Measurements from ENCODE around the gene BCL2. TPM values are rescaled to one million over a fixed set of nuclear protein-coding genes. Genes with fewer than 3 reads are reported as not detected.
A peak's percentile ranks its signal among the peaks of the same experiment; 100 is the strongest.
"Not testable (repeated sequence)": the region's sequence is repeated elsewhere in the genome, so short reads cannot be mapped to it uniquely, and the experiment has no call there.

BCL2 gene
- total RNA-seq, 4 donors from 2014 or later: 14.3 to 34.8 (median 23.5) TPM

- H3K27ac ChIP-seq: peak overlapping the region; percentile 95 to 99 (median 98)
- TF ChIP-seq POLR2A (IDR thresholded peaks at IDR 0.05): peak; percentile 24
- TF ChIP-seq, protein P1, sequence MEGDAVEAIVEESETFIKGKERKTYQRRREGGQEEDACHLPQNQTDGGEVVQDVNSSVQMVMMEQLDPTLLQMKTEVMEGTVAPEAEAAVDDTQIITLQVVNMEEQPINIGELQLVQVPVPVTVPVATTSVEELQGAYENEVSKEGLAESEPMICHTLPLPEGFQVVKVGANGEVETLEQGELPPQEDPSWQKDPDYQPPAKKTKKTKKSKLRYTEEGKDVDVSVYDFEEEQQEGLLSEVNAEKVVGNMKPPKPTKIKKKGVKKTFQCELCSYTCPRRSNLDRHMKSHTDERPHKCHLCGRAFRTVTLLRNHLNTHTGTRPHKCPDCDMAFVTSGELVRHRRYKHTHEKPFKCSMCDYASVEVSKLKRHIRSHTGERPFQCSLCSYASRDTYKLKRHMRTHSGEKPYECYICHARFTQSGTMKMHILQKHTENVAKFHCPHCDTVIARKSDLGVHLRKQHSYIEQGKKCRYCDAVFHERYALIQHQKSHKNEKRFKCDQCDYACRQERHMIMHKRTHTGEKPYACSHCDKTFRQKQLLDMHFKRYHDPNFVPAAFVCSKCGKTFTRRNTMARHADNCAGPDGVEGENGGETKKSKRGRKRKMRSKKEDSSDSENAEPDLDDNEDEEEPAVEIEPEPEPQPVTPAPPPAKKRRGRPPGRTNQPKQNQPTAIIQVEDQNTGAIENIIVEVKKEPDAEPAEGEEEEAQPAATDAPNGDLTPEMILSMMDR (IDR thresholded peaks at IDR 0.05): no peak
- TF ChIP-seq POLR2AphosphoS5 (IDR thresholded peaks at IDR 0.05): peak; percentile 36 to 52 (median 41)
- TF ChIP-seq EP300 (IDR thresholded peaks at IDR 0.05; ENCODE audit: low read depth): no peak
- DNase-seq: peak; percentile 77
- no peaks in the 10 kb centered on the region for H3K9me3 ChIP-seq
- H3K36me3 ChIP-seq: peaks cover 0 to 11% (median 3%) of the 10 kb centered on the region in 4 donors
- no peaks in the 10 kb centered on the region for H3K27me3 ChIP-seq
- peaks cover 0 to 33% (median 16%) of the 10 kb centered on the region in 4 donors for H3K4me1 ChIP-seq
- in situ Hi-C loops (cut with MboI; ENCODE audit: low pct_ligation_motif_present in 1 of 4, low pct_unique_long_range_greater_than_20kb in 1 of 4, low sequenced_read_pairs in 3 of 4) (no loop called here), intact Hi-C loops (cut with DNase I; ENCODE audit: low total_unique reads) (loop anchor here (10.0 kb wide), 1 partner anchor 58 kb away; the partner anchor contains the start of gene VPS4B)
- WGBS, 2 donors (ENCODE audit: low coverage in 1 of 2): 0 to 1% methylated on average over 1 to 56 of the region's 65 CpGs
- peak overlapping the region; percentile 91 to 98 (median 95) for H3K4me3 ChIP-seq
Measured at GRCh38 chr18:63366213-63367052, 46.9 kb upstream of the BCL2 start.

GRCh38 chr18:63365876-63366212 lies 46.3 kb upstream of the BCL2 start:
- Histone ChIP-seq H3K4me1 (peaks cover 0 to 33% (median 16%) of the 10 kb centered on the region in 4 donors), H3K9me3 (no peaks in the 10 kb centered on the region), H3K27me3 (no peaks in the 10 kb centered on the region), H3K36me3 (peaks cover 0 to 14% (median 6%) of the 10 kb centered on the region in 4 donors), H3K27ac (peak overlapping the region; percentile 95 to 99 (median 98)), H3K4me3 (peak overlapping the region; percentile 91 to 98 (median 95))
- intact Hi-C loops (cut with DNase I; ENCODE audit: low total_unique reads) (loop anchor here (10.0 kb wide), 1 partner anchor 59 kb away; the partner anchor contains the start of gene VPS4B), in situ Hi-C loops (cut with MboI; ENCODE audit: low pct_ligation_motif_present in 1 of 4, low pct_unique_long_range_greater_than_20kb in 1 of 4, low sequenced_read_pairs in 3 of 4) (no loop called here)
- TF ChIP-seq EP300 (IDR thresholded peaks at IDR 0.05; ENCODE audit: low read depth) (no peak), POLR2AphosphoS5 (IDR thresholded peaks at IDR 0.05) (no peak), POLR2A (IDR thresholded peaks at IDR 0.05) (no peak)
- TF ChIP-seq, protein P1 (IDR thresholded peaks at IDR 0.05): no peak
- peak; percentile 24 for DNase-seq
- WGBS, 2 donors (ENCODE audit: low coverage in 1 of 2): 0 to 1% methylated on average over 9 to 12 of the region's 12 CpGs

DNA sequence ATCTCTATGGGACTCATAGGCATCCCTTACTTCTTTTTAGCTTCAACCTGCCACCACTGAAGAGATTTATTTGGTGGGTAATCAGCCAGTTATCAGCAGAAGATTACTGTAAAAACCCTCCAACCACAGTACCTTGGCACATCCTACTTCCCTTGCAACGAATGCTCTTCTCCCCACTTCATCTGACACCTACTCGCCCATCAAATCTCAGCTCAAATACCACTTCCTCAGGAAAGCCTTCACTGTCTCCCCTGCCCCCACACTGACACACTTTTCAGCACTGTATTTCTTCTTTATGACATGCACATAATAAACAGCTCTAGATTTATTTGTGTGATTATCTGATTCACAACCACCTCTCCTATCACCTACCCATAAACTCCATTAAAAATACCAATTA lies 44.4 kb upstream of the BCL2 start:
- peaks cover 0 to 26% (median 6%) of the 10 kb centered on the region in 4 donors for H3K36me3 ChIP-seq
- H3K27ac ChIP-seq: no peak overlapping the region
- intact Hi-C loops (cut with DNase I; ENCODE audit: low total_unique reads) (loop anchor here (10.0 kb wide), 1 partner anchor 61 kb away; the partner anchor contains the start of gene VPS4B), in situ Hi-C loops (cut with MboI; ENCODE audit: low pct_ligation_motif_present in 1 of 4, low pct_unique_long_range_greater_than_20kb in 1 of 4, low sequenced_read_pairs in 3 of 4) (no loop called here)
- no peak for DNase-seq
- no peak overlapping the region for H3K4me3 ChIP-seq
- no peaks in the 10 kb centered on the region for H3K27me3 ChIP-seq
- no peaks in the 10 kb centered on the region for H3K9me3 ChIP-seq
- no peak for TF ChIP-seq POLR2AphosphoS5 (IDR thresholded peaks at IDR 0.05)
- TF ChIP-seq, protein P1 (IDR thresholded peaks at IDR 0.05): no peak
- no peak for TF ChIP-seq EP300 (IDR thresholded peaks at IDR 0.05; ENCODE audit: low read depth)
- TF ChIP-seq POLR2A (IDR thresholded peaks at IDR 0.05): no peak
- peaks cover 0 to 33% (median 16%) of the 10 kb centered on the region in 4 donors for H3K4me1 ChIP-seq
- WGBS, 2 donors (ENCODE audit: low coverage in 1 of 2): 47 to 77% methylated on average over 2 of the region's 2 CpGs

DNA sequence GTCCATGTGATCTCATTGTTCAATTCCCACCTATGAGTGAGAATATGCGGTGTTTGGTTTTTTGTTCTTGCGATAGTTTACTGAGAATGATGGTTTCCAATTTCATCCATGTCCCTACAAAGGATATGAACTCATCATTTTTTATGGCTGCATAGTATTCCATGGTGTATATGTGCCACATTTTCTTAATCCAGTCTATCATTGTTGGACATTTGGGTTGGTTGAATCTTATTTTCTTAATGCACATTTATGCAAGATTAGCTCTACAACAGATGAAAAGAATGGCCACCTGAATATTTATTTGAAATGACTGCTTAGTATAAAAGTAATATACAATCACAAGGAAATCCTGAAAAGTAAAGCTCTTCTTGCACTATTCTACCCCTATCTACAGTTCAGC lies 43.9 kb upstream of the BCL2 start:
- DNase-seq; in situ Hi-C loops (cut with MboI; ENCODE audit: low pct_ligation_motif_present in 1 of 4, low pct_unique_long_range_greater_than_20kb in 1 of 4, low sequenced_read_pairs in 3 of 4); H3K27me3 ChIP-seq; H3K4me3 ChIP-seq; H3K9me3 ChIP-seq; H3K27ac ChIP-seq: not testable (repeated sequence)
- Histone ChIP-seq H3K4me1 (peaks cover 0 to 32% (median 16%) of the 10 kb centered on the region in 4 donors), H3K36me3 (peaks cover 0 to 29% (median 7%) of the 10 kb centered on the region in 4 donors)
- WGBS, 2 donors (ENCODE audit: low coverage in 1 of 2): 100% methylated on average over 1 of the region's 2 CpGs; no CpG with 5 or more reads in 1 of the 2 donors
- intact Hi-C loops (cut with DNase I; ENCODE audit: low total_unique reads): loop anchor here (10.0 kb wide), 1 partner anchor 61 kb away; the partner anchor contains the start of gene VPS4B

All from transverse colon (tissue), 4 donors.